Keratinocyte (primary cell): ENCODE measurements around the gene A3GALT2. TPM values are rescaled to one million over a fixed set of nuclear protein-coding genes. Genes with fewer than 3 reads are reported as not detected.

Experiments used
- DNase-seq: peaks from one replicate; pipeline ENCODE4 v3.0.0-alpha.2; 2011; ENCODE audit warnings: low read depth, missing footprints, low spot score
- FAIRE-seq: peaks from 2 replicates; lab custom pipeline; 2011; peaks lifted over from hg19 to GRCh38; lab: Jason Lieb, UNC
- H2AFZ ChIP-seq: 2 replicates; pipeline ENCODE4 v1.6.0; 2012; ENCODE audit warnings: low read length, control low read depth, inconsistent platforms; ENCODE audit not compliant: control insufficient read depth
- H3K27ac ChIP-seq: 2 replicates; pipeline ENCODE4 v1.5.1; 2011; ENCODE audit warnings: low read length; ENCODE audit not compliant: control insufficient read depth, insufficient read depth
- H3K27me3 ChIP-seq: 3 replicates; pipeline ENCODE4 v1.6.0; 2011; ENCODE audit warnings: low read length; ENCODE audit not compliant: control insufficient read depth, insufficient read depth; ENCODE audit errors: extremely low read depth
- H3K36me3 ChIP-seq, 2 experiments: 2 replicates in 1 of 2; 3 replicates in 1 of 2; pipeline ENCODE4 v1.5.1; 2011; ENCODE audit warnings: low read length in 2 of 2, mild to moderate bottlenecking in 1 of 2; ENCODE audit not compliant: control insufficient read depth in 2 of 2, insufficient read depth in 2 of 2; ENCODE audit errors: extremely low read depth in 1 of 2
- H3K4me1 ChIP-seq: 3 replicates; pipeline ENCODE4 v1.5.1; 2011; ENCODE audit warnings: low read length; ENCODE audit not compliant: control insufficient read depth, insufficient read depth; ENCODE audit errors: extremely low read depth
- H3K4me2 ChIP-seq: 3 replicates; pipeline ENCODE4 v1.6.0; 2011; ENCODE audit warnings: low read depth, low read length; ENCODE audit not compliant: control insufficient read depth, insufficient read depth; ENCODE audit errors: extremely low read depth
- H3K4me3 ChIP-seq, 3 experiments: fragments of 200-600 bp in 1 of 3; sonication (generic) in 1 of 3; 2 replicates in 2 of 3; 3 replicates in 1 of 3; pipeline ENCODE4 v1.5.1; 2011 to 2016; ENCODE audit warnings: low read length in 3 of 3, mild to moderate bottlenecking in 3 of 3, control low read depth in 2 of 3, inconsistent platforms in 1 of 3, low read depth in 1 of 3, mixed read lengths in 1 of 3, mixed run types in 1 of 3, moderate library complexity in 1 of 3; ENCODE audit not compliant: control insufficient read depth in 2 of 3, insufficient read depth in 2 of 3; ENCODE audit errors: extremely low read depth in 1 of 3
- H3K79me2 ChIP-seq: 2 replicates; pipeline ENCODE4 v1.6.0; 2012; ENCODE audit warnings: low read length; ENCODE audit not compliant: control insufficient read depth, insufficient read depth
- H3K9ac ChIP-seq: 3 replicates; pipeline ENCODE4 v1.6.0; 2011; ENCODE audit warnings: low read length; ENCODE audit not compliant: control insufficient read depth, insufficient read depth; ENCODE audit errors: extremely low read depth
- H3K9me1 ChIP-seq: 3 replicates; pipeline ENCODE4 v1.6.0; 2011; ENCODE audit warnings: low read length; ENCODE audit not compliant: control insufficient read depth, insufficient read depth; ENCODE audit errors: extremely low read depth
- H3K9me3 ChIP-seq: 2 replicates; pipeline ENCODE4 v1.5.1; 2012; ENCODE audit warnings: low read depth, low read length; ENCODE audit not compliant: control insufficient read depth
- H4K20me1 ChIP-seq: 3 replicates; pipeline ENCODE4 v1.6.0; 2011; ENCODE audit warnings: low read length; ENCODE audit not compliant: control insufficient read depth, insufficient read depth; ENCODE audit errors: extremely low read depth
- CTCF ChIP-seq, 3 experiments: IDR thresholded peaks in 1 of 3; conservative IDR thresholded peaks in 1 of 3; optimal IDR thresholded peaks in 1 of 3; 2 replicates in 2 of 3; 3 replicates in 1 of 3; pipeline versions ENCODE3 to v1.5.1; 2011; ENCODE audit warnings: low read length in 3 of 3, mild to moderate bottlenecking in 3 of 3, moderate library complexity in 2 of 3, control low read depth in 1 of 3, inconsistent platforms in 1 of 3; ENCODE audit not compliant: insufficient read depth in 2 of 3; ENCODE audit errors: extremely low read depth in 1 of 3
- EZH2 ChIP-seq: IDR thresholded peaks from one replicate; pipeline ENCODE4 v1.6.1; 2012; ENCODE audit warnings: inconsistent platforms, mild to moderate bottlenecking, low read length, moderate library complexity
- dilution Hi-C: fragments of 300-500 bp; cut with MboI; formaldehyde crosslinking; loops from one replicate; pipeline ENCODE4 v1.7.0; 2020; ENCODE audit warnings: low sequenced_read_pairs; ENCODE audit not compliant: extremely low pct_ligation_motif_present
- polyA plus RNA-seq, 5 experiments: library from polyadenylated mRNA; depleted of rRNA in 3 of 5; stranded (reverse) in 3 of 5; stranded (forward) in 1 of 5; unstranded in 1 of 5; fragments of >200 nt; gene quantifications; 1 replicate in 1 of 5; 2 replicates in 3 of 5; 3 replicates in 1 of 5; pipeline versions ENCODE4 v1.2.1 to v1.2.3, GENCODE V29; 2011 to 2012; ENCODE audit warnings: missing spikeins in 2 of 5, low read depth in 1 of 5, low replicate concordance in 1 of 5

The A3GALT2 gene
- polyA plus RNA-seq, 1 donor (not counting 4 experiments of a cell fraction or from before 2014, with no cell fraction given) = not detected

GRCh38 chr1:33284049-33284448, 36.8 kb downstream of the A3GALT2 start:
- no peak for FAIRE-seq
- dilution Hi-C loops = no loop called here
- Histone ChIP-seq H3K4me3 (no peak overlapping the region), H3K79me2 (no peaks in the 10 kb centered on the region), H3K9me3 (no peaks in the 10 kb centered on the region), H4K20me1 (no peaks in the 10 kb centered on the region), H3K27me3 (no peaks in the 10 kb centered on the region), H3K4me1 (no peaks in the 10 kb centered on the region), H3K9ac (no peak overlapping the region), H3K4me2 (no peak overlapping the region), H3K27ac (no peak overlapping the region), H3K9me1 (no peaks in the 10 kb centered on the region), H2AFZ (no peak overlapping the region), H3K36me3 (peaks cover 0 to 2% of the 10 kb centered on the region in 2 experiments)
- no peak for TF ChIP-seq CTCF (optimal IDR thresholded peaks at IDR 0.05 in 1 of 3, IDR thresholded peaks at IDR 0.05 in 1 of 3, conservative IDR thresholded peaks at IDR 0.05 in 1 of 3; ENCODE audit: extremely low read depth in 1 of 3, insufficient read depth in 2 of 3, low read length in 3 of 3)
- no peak for TF ChIP-seq EZH2
- DNase-seq = no peak

- no peaks in the 10 kb centered on the region for H3K79me2 ChIP-seq
- peaks cover 0 to 2% of the 10 kb centered on the region in 2 experiments for H3K36me3 ChIP-seq
- no peak for DNase-seq
- H3K9ac ChIP-seq = no peak overlapping the region
- H4K20me1 ChIP-seq = no peaks in the 10 kb centered on the region
- H3K4me1 ChIP-seq = no peaks in the 10 kb centered on the region
- H3K27me3 ChIP-seq = no peaks in the 10 kb centered on the region
- no peak overlapping the region for H2AFZ ChIP-seq
- no peaks in the 10 kb centered on the region for H3K9me1 ChIP-seq
- H3K4me2 ChIP-seq = no peak overlapping the region
- dilution Hi-C loops = no loop called here
- no peak for TF ChIP-seq EZH2
- TF ChIP-seq CTCF (optimal IDR thresholded peaks at IDR 0.05 in 1 of 3, IDR thresholded peaks at IDR 0.05 in 1 of 3, conservative IDR thresholded peaks at IDR 0.05 in 1 of 3; ENCODE audit: extremely low read depth in 1 of 3, insufficient read depth in 2 of 3, low read length in 3 of 3) = no peak
- FAIRE-seq = no peak
- no peak overlapping the region for H3K27ac ChIP-seq
- no peak overlapping the region for H3K4me3 ChIP-seq
- no peaks in the 10 kb centered on the region for H3K9me3 ChIP-seq
These were observed 38.1 kb downstream of the A3GALT2 start for GRCh38 chr1:33282791-33283190.
